ENCODE results near the gene ZC3H12D. TPM values are rescaled to one million over a fixed set of nuclear protein-coding genes. Genes with fewer than 3 reads are reported as not detected.

Gene ZC3H12D
- total and polyA plus RNA-seq, 2 experiments from 2014 or later, result 0.07 TPM; not detected in 1

- TF ChIP-seq REST (IDR thresholded peaks at IDR 0.05; ENCODE audit: unreplicated experiment) (no peak), POLR2AphosphoS5 (IDR thresholded peaks at IDR 0.05; ENCODE audit: low read depth) (no peak), ZNF331 (CRISPR knock-in tag; IDR thresholded peaks at IDR 0.05; ENCODE audit: low read depth) (no peak), ZNF462 (CRISPR knock-in tag; IDR thresholded peaks at IDR 0.05) (no peak), ETS1 (IDR thresholded peaks at IDR 0.05) (no peak), STAT1 (IDR thresholded peaks at IDR 0.05; ENCODE audit: unreplicated experiment) (no peak)
These were observed 1.5 kb downstream of the ZC3H12D start (continued) for GRCh38 chr6:149483334-149483725.
